ENCODE measurements around the gene NCAPG2. TPM values are rescaled to one million over a fixed set of nuclear protein-coding genes. Genes with fewer than 3 reads are reported as not detected.

The NCAPG2 gene
- total RNA-seq, 1 experiment from 2014 or later = 99.4 TPM

DNA sequence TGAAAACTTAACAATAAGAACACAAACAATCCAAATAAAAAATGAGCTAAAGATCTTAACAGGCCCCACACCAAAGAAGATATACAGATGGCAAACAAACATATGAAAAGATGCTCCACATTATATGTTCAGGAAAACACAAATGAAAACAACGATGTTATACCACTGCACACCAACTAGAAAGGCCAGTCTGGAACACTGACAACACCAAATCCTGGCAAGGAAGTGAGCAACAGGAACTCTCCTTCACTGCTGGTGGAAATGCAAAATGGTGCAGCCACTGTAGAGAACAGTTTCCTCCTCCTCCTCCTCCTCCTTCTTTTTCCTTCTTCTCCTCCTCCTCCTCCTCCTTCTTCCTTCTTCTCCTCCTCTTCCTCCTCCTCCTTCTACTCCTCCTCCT, 12.2 kb upstream of the NCAPG2 start:
- TF ChIP-seq, protein P1, sequence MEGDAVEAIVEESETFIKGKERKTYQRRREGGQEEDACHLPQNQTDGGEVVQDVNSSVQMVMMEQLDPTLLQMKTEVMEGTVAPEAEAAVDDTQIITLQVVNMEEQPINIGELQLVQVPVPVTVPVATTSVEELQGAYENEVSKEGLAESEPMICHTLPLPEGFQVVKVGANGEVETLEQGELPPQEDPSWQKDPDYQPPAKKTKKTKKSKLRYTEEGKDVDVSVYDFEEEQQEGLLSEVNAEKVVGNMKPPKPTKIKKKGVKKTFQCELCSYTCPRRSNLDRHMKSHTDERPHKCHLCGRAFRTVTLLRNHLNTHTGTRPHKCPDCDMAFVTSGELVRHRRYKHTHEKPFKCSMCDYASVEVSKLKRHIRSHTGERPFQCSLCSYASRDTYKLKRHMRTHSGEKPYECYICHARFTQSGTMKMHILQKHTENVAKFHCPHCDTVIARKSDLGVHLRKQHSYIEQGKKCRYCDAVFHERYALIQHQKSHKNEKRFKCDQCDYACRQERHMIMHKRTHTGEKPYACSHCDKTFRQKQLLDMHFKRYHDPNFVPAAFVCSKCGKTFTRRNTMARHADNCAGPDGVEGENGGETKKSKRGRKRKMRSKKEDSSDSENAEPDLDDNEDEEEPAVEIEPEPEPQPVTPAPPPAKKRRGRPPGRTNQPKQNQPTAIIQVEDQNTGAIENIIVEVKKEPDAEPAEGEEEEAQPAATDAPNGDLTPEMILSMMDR (conservative IDR thresholded peaks at IDR 0.05) = no peak
- Histone ChIP-seq H3K14ac (ENCODE audit: insufficient read depth, low read length) (no peak overlapping the region), H4K5ac (ENCODE audit: insufficient read length, low read depth, low read length) (no peak overlapping the region), H3K4me2 (ENCODE audit: insufficient read depth, insufficient read length, low read length) (no peak overlapping the region), H3K79me1 (ENCODE audit: insufficient read depth, low read depth, low read length, poor library complexity, severe bottlenecking) (no peaks in the 10 kb centered on the region), H3K56ac (ENCODE audit: insufficient read length, low read depth, low read length) (no peak overlapping the region), H2BK15ac (ENCODE audit: low read depth, low read length) (no peak overlapping the region), H2BK120ac (ENCODE audit: low read depth, low read length, poor library complexity, severe bottlenecking) (no peak overlapping the region), H3K27ac (ENCODE audit: insufficient read length, low read depth, low read length) (no peak overlapping the region), H4K8ac (replicated peaks; ENCODE audit: insufficient read length, low read depth, low read length) (no peak overlapping the region), H3K23me2 (ENCODE audit: insufficient read length, low read depth, low read length, poor library complexity, severe bottlenecking) (no peaks in the 10 kb centered on the region), H3K9me3 (ENCODE audit: control insufficient read depth, low read depth, low read length) (no peaks in the 10 kb centered on the region), H2BK20ac (ENCODE audit: low read depth, low read length, poor library complexity, severe bottlenecking) (no peak overlapping the region), H3K9ac (ENCODE audit: extremely low read depth, insufficient read length, low read length) (no peak overlapping the region), H2AFZ (ENCODE audit: low read length) (no peak overlapping the region), H3K23ac (ENCODE audit: insufficient read length, low read depth, low read length) (no peak overlapping the region), H3K27me3 (ENCODE audit: insufficient read depth, low read length) (no peaks in the 10 kb centered on the region), H3K4ac (ENCODE audit: low read depth, low read length) (no peak overlapping the region), H4K20me1 (ENCODE audit: control insufficient read depth, insufficient read depth, insufficient read length) (no peaks in the 10 kb centered on the region), H4K91ac (ENCODE audit: insufficient read length, low read depth, low read length) (no peak overlapping the region), H3K18ac (ENCODE audit: insufficient read length, low read depth, low read length) (no peak overlapping the region), H3K4me1 (ENCODE audit: insufficient read depth, low read length) (no peaks in the 10 kb centered on the region), H2BK12ac (ENCODE audit: insufficient read length, low read depth, low read length) (no peak overlapping the region), H3K79me2 (ENCODE audit: insufficient read depth, low read length) (no peaks in the 10 kb centered on the region), H2AK5ac (ENCODE audit: insufficient read length, low read length) (no peak overlapping the region), H3T11ph (ENCODE audit: low read length) (no peak overlapping the region), H2BK5ac (ENCODE audit: insufficient read length, low read length) (no peak overlapping the region)
- Mint-ChIP-seq H3K36me3 (ENCODE audit: insufficient read depth in 1 of 3, low read depth in 3 of 3) (no peaks in the 10 kb centered on the region), H3K4me1 (no peaks in the 10 kb centered on the region), H3K4me3 (no peak overlapping the region), H3K27me3 (ENCODE audit: low read depth) (peaks cover 19% of the 10 kb centered on the region), H3K27ac (no peak overlapping the region), H3K9me3 (peaks cover 0 to 3% of the 10 kb centered on the region in 2 experiments; a peak in 2 of 5 replicates)
- no CpG with 5 or more reads among the region's 1 CpG for WGBS (ENCODE audit: extremely low coverage, insufficient read length, low lambda C conversion rate)
- DNase-seq = no peak
